SK-MEL-5 (cell line): ENCODE data around the gene ERC1. TPM values are rescaled to one million over a fixed set of nuclear protein-coding genes. Genes with fewer than 3 reads are reported as not detected.

Experiments used
- DNase-seq: peaks from one replicate; pipeline ENCODE4 v3.0.0-alpha.2; 2016; ENCODE audit warnings: low read depth, low spot score
- in situ Hi-C: cut with HindIII; loops from 2 replicates; pipeline ENCODE4 v1.10.0; 2016; ENCODE audit warnings: low sequenced_read_pairs, high pct_unique_total_duplicates, low pct_unique_long_range_greater_than_20kb
- total RNA-seq: library from RNA; depleted of rRNA; stranded (reverse); fragments of >200 nt; shearing (Covaris generic); gene quantifications from 2 replicates; pipeline ENCODE4 v1.2.3, GENCODE V29; 2014

The ERC1 gene
- total RNA-seq, 1 experiment from 2014 or later: 14.3 TPM

GRCh38 chr12:1435044-1435443, 444.0 kb downstream of the ERC1 start:
- in situ Hi-C loops: no loop called here
- no peak for DNase-seq

GRCh38 chr12:1435456-1435855, 444.4 kb downstream of the ERC1 start:
- in situ Hi-C loops: no loop called here
- DNase-seq: no peak

GRCh38 chr12:1436015-1436414, 445.0 kb downstream of the ERC1 start:
- no peak for DNase-seq

GRCh38 chr12:1436981-1437380, 446.0 kb downstream of the ERC1 start:
- DNase-seq: no peak
- in situ Hi-C loops: no loop called here

More at GRCh38 chr12:1436015-1436414, 445.0 kb downstream of the ERC1 start:
- in situ Hi-C loops: no loop called here

GRCh38 chr12:1439201-1439600, 448.2 kb downstream of the ERC1 start:
- no peak for DNase-seq
- in situ Hi-C loops: no loop called here

- in situ Hi-C loops: no loop called here
These were observed 448.7 kb downstream of the ERC1 start for GRCh38 chr12:1439687-1440086.

GRCh38 chr12:1443421-1444141, 452.6 kb downstream of the ERC1 start:
- in situ Hi-C loops: no loop called here
- DNase-seq: no peak

More at GRCh38 chr12:1439687-1440086, 448.7 kb downstream of the ERC1 start:
- DNase-seq: no peak

GRCh38 chr12:1444142-1444516, 453.1 kb downstream of the ERC1 start:
- in situ Hi-C loops: no loop called here
- DNase-seq: no peak

GRCh38 chr12:1445807-1446206, 454.8 kb downstream of the ERC1 start:
- in situ Hi-C loops: no loop called here
- DNase-seq: no peak

- in situ Hi-C loops: no loop called here
- no peak for DNase-seq
These were observed 457.3 kb downstream of the ERC1 start for GRCh38 chr12:1448336-1448735.

GRCh38 chr12:1453810-1454209, 462.8 kb downstream of the ERC1 start:
- no peak for DNase-seq
- in situ Hi-C loops: no loop called here

GRCh38 chr12:1456885-1457284, 465.9 kb downstream of the ERC1 start:
- DNase-seq: no peak
- in situ Hi-C loops: no loop called here

GRCh38 chr12:1457901-1458300, 466.9 kb downstream of the ERC1 start:
- DNase-seq: no peak
- in situ Hi-C loops: no loop called here

GRCh38 chr12:1459339-1459738, 468.3 kb downstream of the ERC1 start:
- in situ Hi-C loops: no loop called here

GRCh38 chr12:1463073-1463905, 472.3 kb downstream of the ERC1 start:
- in situ Hi-C loops: no loop called here

More at GRCh38 chr12:1459339-1459738, 468.3 kb downstream of the ERC1 start:
- DNase-seq: no peak

GRCh38 chr12:1464925-1465324, 473.9 kb downstream of the ERC1 start:
- in situ Hi-C loops: no loop called here
- DNase-seq: no peak

More at GRCh38 chr12:1463073-1463905, 472.3 kb downstream of the ERC1 start:
- DNase-seq: no peak

- in situ Hi-C loops: no loop called here
- no peak for DNase-seq
These were observed 475.0 kb downstream of the ERC1 start for GRCh38 chr12:1465990-1466389.

- in situ Hi-C loops: no loop called here
- DNase-seq: no peak
These were observed 475.6 kb downstream of the ERC1 start for GRCh38 chr12:1466481-1467154.
